SKM-1 (cell line): ENCODE results near the gene IFRD1.

Experiments
- DNase-seq: peaks from one replicate; lab custom pipeline; 2025; ENCODE audit not compliant: unreplicated experiment; lab: John Stamatoyannopoulos, UW

The IFRD1 gene

DNA sequence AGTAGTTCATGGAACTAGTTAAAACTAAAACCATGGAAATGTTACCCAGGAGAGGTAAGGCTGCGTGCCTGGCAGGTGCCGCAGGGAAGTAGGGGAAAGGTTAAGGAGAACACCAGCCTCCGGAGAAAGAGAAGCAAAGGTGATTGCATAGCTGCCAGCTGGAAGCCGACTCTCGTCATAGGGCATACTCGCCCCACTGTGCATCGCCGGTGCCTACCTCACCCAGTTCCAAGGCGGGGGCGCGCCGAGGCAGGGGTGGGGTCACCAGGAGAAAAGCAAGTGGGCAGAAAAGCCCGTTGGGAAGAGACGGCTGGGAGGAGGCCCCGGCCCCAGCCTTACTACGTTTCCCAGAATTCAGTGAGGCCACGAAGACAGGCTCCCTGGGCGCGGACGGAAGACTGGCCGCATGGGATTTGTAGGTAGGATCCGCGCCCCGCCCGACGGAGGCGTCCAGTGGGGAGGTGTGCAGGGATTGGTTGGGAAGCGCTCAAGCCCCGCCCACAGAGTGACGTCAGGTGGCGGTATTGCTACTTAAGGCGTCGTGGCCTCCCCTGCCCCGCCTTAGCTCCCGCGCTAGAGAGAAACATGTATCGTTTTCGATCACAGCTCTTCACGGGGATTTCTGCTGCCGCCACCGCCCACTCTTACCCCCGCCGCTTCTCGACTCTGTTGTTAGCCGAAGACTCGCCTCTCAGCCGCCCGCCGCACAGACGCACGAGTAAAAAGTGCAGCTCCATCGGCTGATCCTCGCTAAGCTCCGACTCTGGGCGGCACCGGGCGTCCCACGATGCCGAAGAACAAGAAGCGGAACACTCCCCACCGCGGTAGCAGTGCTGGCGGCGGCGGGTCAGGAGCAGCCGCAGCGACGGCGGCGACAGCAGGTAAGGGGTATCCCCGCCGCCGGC is at the start of gene IFRD1:
IFRD1 (plus strand) TSS at position 559 of the 905 bp plus-strand sequence; CDS start at position 788, 229 bp downstream.
- DNase-seq = peak; percentile 97

DNA sequence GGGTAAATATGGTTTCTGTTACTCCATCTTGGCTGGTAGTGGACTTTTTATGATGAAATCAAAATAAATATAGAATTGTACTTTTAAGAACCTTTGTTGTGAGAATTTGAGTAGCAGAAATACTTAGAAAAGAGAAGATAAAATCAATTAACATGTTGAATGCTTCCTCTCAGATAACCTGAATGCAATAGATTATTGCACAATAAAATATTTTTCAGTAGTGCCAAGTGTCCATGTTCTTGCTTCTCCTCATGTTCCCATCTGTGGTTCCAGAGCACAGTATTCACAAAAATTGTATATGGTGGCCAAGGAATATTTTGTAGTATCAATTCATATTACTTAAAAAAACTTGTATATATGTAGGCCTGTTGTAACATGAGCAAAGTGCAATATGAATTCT is 45.9 kb upstream of the IFRD1 start:
- no peak for DNase-seq

GRCh38 chr7:112405286-112405685 is 45.0 kb upstream of the IFRD1 start:
- DNase-seq = no peak

DNA sequence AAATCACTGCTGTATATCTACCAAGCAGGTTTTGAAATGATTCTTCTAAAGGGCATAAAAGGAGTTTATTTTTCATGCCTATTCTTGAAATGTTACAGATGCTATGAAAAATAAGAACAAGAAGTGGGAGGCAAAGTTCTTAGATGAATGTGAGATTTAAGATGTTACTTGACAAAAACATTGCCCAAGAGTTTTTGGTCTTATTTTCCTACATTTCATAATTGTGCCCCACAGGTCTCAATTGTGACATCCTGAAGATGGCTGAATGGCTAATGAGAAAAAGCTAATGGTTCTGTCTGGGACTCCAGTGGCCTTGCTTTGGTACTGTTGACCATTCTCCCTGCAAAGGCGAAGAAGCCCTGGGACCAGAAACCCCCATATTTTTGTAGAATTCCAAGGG is 43.0 kb upstream of the IFRD1 start:
- no peak for DNase-seq

DNA sequence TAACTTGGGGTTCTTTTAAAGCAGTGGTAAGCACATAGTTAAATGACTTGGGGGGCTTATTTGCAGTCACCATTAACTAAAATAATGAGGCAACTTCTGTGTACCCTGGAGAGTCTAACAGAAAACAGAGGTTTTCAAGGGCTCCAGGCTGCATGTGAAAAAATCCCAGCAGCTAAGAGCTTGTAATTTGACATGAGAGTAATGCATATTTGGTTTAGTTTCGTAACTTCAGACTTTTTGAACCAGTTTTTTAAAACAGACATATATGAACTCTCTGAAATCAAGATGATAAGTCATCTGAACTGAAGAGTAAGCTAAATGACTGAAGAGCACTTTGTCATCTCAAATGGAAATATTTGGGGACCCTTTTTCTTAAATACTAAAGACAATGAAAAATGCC is 40.2 kb upstream of the IFRD1 start:
- no peak for DNase-seq

GRCh38 chr7:112411186-112411795 is 39.0 kb upstream of the IFRD1 start:
- no peak for DNase-seq

DNA sequence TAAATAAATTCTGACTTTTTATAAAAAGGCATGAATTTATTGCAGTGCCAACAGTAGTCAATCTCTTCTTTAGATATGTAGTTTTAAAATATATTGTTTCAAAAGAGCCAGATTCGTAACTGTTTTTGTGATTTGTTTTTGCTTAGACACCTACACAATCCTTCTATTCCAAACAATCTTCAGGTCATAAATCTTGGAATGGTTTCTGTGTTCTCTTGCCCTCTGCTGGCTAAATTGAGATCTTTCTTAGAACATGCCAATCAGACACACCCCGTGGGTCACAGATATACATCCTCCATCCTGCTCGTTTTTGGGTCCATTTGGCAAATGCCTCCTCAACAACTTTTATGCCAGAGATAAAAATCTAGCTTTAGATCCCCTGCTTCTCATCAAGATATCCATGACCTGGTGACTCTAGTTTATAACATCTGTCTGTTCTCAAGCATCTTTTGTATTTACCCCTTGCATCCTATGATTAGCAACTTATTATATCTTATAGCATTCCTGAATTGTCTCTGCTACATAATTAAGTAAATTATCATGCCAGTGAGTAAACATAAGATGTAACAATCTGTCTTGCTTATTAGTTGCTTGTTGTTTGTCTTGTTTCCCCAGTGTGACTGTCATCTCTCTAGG is 35.3 kb upstream of the IFRD1 start:
- no peak for DNase-seq

GRCh38 chr7:112416127-112416526 is 34.1 kb upstream of the IFRD1 start:
- DNase-seq = no peak

DNA sequence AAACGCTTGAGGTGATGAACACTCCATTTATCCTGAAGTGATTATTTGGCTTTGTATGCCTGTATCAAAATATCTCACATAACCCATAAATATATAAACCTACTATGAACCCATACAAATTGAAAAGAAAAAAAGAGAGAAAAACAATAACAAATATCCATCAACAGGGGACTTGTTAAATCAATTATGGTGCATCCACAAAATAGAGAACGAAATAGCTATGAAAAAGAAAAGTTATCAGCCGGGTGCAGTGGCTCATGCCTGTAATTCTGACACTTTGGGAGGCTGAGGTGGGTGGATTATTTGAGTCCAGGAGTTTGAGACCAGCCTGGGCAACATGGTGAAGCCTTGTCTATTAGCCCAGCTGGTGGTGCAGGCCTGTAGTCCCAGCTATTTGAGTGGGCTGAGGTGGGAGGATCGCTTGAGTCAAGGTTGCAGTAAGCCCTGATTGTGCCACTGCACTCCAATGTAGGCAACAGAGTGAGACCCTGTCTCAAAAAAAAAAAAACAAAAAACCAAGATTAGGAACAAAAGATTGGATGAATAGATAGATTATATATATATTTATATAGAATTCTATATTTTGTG is 30.6 kb upstream of the IFRD1 start:
- no peak for DNase-seq

- DNase-seq = no peak
Measured at GRCh38 chr7:112420236-112420861, 29.9 kb upstream of the IFRD1 start.

- peak; percentile 77 for DNase-seq
Measured at GRCh38 chr7:112421666-112422486, 28.4 kb upstream of the IFRD1 start.

DNA sequence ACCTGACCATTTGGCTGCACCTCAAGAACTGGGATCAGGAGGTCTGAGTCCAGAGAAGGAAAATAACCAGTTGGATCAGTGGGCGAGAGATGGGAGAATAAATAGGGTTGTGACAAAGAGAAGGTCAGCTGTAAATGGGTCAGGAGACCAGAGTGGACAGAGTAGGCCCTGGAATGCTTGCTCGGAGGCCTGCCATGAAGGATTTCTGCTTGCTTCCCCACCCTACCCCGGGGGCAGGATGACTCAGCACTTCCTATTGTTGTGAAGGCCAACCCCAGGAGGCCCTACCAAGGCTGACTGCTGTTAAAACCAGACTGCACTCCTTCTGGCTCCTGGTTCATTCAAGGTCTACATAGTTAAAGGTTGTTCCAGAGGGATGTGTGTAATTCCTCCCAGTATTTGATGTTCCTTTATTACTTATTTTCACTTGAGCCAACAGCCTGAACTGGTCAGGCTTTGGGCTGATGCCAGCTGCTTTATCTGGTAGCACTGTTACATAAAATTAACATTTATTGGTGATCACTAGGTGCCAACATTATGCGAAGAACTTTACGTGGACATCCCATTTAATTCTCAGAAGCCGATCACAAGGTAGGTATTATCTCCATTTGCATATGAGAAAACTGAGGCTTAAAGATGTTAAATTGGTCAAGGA is 27.3 kb upstream of the IFRD1 start:
- DNase-seq = peak; percentile 43

DNA sequence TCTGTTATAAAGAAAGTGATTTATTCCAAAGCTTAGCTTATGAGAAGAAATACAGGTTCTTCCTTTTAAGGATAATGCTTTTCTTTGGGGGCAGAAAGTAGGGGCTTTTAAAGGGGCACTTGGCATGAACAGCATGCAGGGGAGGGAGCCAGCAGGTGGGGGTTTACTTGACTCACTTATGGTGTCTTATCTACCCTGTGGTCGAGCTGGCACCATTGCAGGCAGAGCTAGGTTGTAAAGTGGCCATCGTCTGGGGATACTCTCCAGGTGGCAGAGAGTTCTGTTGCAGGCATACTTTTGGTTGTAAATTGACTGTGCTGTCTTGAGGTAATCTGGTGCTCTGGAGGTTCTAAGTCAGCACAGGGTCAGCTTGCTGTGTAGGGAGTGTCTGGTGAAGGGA is 26.3 kb upstream of the IFRD1 start:
- DNase-seq = no peak

DNA sequence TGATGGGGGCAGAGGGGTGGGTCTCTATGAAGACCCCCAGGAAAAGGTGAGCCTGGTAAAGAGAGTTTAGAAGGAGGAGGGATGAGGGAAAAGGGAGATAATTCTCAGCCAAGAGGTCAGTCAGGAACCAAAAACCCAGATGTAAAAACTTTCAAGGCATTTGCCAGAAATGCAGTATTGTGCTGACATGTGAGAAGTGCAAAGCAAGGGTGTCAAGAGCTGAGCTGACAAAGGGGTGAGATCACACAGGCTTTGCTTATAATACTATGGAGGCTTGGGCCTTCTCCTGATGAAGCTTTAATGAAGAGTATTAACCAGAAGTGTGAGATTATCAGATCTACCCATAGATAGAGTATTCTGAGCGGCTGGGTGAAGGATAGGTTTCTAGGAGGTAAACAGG is 22.3 kb upstream of the IFRD1 start:
- DNase-seq = no peak

DNA sequence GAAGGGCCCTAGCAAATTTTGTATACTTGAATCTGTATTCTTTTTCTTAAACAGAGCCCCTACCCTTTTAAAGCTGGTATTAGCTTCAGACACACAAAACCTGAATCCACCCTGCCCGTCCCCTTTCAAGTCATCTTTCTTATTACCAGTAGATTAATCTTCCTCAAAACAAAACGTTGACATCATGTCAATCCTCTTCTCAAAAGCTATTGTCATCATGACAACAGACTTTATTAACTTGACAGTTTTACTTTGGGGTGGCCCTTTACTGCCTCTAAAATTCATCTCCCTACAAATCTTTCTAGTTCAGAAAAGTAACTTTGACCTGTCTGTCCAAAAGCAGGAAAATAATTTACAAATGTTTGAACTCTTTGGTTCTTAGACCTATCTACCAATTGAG is 21.5 kb upstream of the IFRD1 start:
- DNase-seq = no peak

DNA sequence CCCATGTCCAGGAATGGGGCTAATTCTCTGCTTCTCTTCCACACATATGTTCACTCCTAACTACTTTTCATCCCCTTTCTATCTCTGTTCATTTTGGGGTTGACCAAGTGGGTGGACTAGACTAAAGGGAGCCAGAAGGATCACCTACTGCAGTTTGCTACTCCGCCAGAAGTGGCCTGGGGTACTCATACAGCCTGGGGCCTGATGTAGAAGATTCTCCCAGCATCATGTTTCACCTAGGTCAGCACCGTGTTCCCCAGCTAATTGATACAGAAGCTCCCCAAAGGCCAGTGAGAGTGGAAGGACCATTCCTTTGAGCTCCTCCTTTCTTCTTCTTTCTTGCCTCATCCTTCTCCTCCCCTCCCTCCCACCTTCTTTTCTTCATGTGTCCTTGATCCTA is 19.6 kb upstream of the IFRD1 start:
- DNase-seq = no peak

GRCh38 chr7:112431803-112432202 is 18.5 kb upstream of the IFRD1 start:
- no peak for DNase-seq

DNA sequence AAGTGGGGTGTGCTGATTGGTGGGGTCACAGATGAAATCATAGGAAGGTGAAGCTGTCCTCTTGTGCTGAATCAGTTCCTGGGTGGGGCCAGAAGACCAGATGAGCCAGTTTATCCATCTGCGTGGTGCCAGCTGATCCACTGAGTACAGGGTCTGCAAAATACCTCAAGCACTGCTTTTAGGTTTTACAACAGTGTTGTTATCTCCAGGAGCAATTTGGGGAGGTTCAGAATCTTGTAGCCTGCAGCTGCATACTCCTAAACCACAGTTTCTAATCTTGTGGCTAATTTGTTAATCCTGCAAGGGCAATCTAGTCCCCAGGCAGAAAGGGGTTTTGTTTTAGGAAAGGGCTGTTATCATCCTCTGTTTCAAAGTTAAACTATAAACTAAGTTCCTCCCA is 17.0 kb upstream of the IFRD1 start:
- no peak for DNase-seq

GRCh38 chr7:112437072-112437471 is 13.2 kb upstream of the IFRD1 start:
- DNase-seq = no peak

- no peak for DNase-seq
Measured at GRCh38 chr7:112439476-112439875, 10.8 kb upstream of the IFRD1 start.
